Activated gamma-delta T cell (primary cell): ENCODE results near the gene CPA1.

ENCODE experiments used
- DNase-seq: peaks from one replicate; lab custom pipeline; 2025; lab: John Stamatoyannopoulos, UW
- total RNA-seq, 2 donors: gene quantifications; one replicate each; lab custom pipeline; 2026; lab: John Stamatoyannopoulos, UW

Gene CPA1
- 0 reads per million in 2 donors for total RNA-seq

DNA sequence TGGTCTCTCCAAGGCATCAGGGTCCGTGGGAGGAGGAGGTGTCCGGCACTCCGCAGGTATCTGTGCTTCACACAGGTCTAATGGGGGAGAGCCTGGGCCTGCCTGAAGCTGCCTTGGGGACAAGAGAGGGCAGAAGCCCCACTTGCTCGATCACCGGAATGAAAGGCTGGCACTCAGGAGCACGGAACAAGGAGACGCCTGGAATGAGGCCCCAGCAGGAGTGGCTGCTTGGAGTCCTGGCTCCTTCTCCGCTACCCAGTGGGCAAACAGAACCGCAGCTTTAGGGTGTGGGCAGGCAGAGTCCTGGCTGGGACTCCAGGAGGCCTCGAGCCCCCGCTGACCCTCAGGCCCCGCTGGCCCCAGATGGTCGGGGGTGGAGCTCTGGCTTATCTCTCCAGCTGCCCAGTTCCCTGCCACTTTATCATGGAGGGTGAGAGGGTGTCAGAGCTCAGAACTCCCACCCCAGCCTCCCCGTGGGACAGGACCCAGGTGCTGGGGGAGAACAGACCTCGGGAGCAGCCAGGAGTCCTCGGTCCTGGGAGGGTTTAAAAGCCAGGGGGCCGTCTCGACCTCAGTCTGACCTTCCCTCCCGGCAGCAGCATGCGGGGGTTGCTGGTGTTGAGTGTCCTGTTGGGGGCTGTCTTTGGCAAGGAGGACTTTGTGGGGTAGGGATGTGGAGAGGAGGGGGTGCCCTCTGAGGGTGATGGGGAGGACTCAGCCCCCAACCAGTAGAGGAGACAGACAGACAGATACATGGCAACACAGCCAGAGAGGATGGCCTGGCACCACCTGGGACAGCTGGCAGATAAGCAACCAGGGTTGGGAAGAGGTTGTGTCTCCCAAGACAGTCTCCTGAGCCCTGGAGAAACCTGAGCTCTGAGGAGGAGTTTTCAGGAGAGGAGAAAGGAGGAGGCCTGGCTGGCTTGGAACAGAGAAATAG lies at the start of gene CPA1:
TSS of gene CPA1 (plus strand) at position 574 of the 940 bp plus-strand sequence. CDS start at position 601, 27 bp downstream.
- DNase-seq: no peak

GRCh38 chr7:130332259-130333053 lies 47.8 kb upstream of the CPA1 start:
- no peak for DNase-seq

GRCh38 chr7:130333832-130334231 lies 46.5 kb upstream of the CPA1 start:
- DNase-seq: no peak

DNA sequence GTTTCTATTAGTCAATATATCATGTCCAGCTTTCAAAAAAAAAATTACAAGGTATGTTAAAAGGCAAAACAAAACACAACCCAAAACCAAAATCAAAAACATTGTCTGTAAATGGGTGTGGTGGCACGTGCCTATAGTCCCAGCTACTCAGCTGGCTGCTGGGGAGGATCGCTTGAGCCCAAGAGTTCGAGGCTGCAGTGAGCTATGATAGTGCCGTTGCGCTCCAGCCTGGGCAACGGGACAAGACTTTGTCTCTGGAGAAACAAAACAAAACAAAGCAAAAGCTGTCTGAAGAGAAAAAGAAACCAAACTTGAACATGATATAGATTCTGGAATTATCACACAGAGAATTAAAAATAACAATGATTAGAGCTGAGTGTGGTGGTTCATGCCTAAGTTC lies 46.0 kb upstream of the CPA1 start:
- DNase-seq: no peak

GRCh38 chr7:130337410-130337971 lies 42.8 kb upstream of the CPA1 start:
- DNase-seq: no peak

DNA sequence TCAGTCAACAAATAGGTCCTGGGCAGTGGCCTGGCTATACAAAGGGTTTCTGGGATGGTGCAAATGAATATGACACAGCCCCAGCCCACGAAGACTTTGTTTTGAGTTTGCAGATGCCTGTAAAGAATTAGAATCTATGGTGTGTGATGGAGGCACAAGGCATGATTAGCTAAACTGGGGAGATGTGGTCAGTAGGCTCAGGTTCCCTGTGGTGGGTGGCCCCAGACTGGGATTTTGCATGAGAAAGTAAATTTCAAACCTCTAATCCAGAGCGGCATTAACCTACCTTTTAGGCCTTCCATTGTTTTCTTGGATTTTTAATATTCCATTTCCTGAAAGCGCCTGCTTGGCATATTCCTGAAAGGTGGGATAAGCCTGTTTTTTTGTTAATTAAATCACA lies 42.1 kb upstream of the CPA1 start:
- no peak for DNase-seq

DNA sequence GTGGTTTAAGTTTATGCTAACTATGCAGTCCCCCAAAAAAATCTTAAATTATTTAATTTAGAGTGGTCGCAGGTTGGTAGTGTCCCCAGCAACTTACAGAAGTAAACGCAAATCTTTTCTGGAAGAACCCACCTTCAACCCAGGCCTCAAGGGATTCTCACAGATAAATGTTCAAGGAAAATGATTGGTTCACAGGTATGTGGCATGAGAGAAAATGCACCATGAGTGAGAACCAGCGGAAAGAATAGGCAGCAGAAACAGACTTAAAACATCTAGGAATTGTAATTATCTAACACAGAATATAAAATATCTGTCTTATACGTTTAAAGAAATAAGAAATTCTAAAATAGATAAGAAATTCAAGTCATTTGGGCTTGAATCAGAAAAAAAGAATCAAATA lies 38.4 kb upstream of the CPA1 start:
- DNase-seq: no peak

DNA sequence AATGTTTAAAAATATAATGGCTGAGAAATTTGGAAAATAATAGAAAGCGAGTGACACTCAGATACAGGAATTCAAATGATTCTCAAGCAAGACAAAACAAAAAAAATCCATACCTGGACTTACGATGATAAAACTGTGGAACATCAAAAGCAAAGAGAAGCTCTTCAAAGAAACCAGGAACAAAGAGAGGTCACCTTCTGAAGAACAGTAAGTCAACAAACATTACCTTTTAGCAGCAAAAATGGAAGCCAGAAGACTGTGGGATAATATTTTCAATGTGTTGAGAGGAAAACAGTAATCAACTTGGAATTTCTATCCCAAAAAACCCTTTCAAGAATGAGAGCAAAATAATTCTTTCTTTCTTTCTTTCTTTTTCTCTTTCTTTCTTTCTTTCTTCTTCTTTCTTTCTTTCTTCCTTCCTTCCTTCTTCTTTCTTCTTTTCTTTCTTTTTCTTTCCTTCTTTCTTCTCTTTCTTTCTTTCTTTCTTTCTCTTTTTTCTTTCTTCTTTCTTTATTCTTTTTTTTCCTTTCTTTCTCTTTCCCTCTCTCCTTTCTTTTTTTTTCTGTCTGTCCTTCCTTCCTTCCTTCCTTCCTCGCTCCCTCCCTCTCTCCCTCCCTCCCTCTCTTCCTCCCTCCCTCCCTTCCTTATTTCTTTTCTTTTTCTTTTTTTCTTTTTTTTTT lies 37.5 kb upstream of the CPA1 start:
- DNase-seq: no peak

DNA sequence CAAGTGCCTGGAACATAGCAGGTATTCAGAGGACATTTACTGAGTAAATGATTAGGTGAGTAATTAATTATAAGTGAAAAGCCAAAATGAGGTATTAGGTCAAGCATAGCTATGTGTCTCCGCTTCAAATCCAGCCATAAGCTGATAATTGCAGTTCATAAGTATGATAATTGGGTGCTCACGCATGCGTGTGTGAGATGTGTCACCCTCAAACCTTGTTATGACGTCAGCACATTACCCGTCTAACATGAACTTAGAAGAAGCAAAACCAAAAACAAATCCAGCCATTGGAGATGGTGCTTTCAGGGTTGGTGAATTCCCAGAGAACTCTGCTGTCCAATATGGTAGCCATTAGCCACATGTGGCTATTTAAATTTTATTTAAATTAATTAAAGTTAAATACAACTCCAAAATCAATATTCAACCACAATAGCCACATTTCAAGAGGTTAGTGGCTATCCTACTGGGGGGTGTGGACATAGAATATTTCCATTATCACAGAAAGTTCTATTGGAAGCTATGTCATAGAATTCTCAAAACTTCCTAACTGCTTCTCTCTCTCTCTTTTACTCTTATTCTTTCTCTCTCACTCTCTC lies 35.9 kb upstream of the CPA1 start, which contains the start of gene CPA5:
TSS of gene CPA5 (plus strand) at position 546 of the 596 bp plus-strand sequence. CDS start 1,670 bp downstream, outside the sequence.
- DNase-seq: no peak

- DNase-seq: no peak
Measured at GRCh38 chr7:130345136-130345535, 35.2 kb upstream of the CPA1 start.

- no peak for DNase-seq
Measured at GRCh38 chr7:130345725-130346124, 34.6 kb upstream of the CPA1 start.

GRCh38 chr7:130346177-130346905 lies 34.0 kb upstream of the CPA1 start:
- no peak for DNase-seq

DNA sequence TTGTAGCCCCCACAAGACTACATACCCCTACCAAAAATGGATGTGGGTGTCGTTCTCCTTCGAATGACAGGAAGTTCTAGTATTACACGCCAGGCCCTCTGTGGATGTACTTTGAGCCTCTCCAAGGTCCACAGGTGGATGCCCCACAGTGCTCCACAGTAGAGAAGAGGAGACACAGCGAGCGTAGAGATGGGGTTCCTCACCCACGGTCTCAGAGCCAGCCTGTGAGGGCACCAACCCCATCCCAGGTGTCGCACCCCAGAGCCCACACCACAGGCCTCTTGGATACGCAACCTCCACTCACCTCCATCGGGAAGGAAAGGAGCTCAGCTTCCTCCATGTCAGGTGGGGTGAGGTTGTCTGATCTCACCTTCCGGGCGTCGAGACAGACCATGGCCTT lies 33.4 kb upstream of the CPA1 start:
- DNase-seq: no peak

DNA sequence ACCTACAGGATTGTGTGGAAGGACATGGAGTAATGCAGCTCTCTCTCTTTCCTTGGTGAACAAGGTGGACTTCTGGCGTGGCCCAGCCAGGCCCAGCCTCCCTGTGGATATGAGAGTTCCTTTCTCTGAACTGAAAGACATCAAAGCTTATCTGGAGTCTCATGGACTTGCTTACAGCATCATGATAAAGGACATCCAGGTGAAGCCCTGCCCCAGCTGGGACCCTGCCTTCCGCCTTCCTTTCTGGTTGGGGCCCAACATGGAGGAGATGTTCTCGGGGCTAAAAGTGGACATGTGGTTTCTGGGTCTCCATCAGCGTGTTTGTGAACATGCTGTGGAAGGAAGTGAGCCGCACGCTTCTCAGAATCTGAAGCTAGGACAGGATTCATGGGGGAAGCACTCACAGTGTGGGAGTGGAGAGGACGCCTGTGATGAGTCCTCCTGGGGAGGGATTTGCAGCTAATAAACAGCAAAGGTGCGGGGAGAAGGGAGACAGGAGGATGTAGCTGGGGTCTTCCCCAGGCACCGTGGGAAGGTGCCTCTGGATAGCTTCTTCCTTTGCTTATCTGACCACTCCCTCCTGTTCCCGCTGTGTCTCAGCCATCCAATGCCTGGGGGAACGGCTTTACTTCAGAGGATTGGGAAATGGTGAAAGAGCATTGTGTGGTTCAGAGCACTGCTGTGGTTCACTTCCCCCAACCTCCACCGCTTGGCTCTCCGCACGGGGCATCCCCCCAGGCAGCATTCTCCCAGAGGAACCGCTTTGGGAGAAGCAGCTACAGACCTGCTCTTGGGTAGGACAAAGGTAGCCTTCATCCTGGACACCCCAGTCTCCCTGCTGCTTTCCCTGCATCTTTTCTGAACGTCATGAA lies 30.1 kb upstream of the CPA1 start:
- DNase-seq: no peak

DNA sequence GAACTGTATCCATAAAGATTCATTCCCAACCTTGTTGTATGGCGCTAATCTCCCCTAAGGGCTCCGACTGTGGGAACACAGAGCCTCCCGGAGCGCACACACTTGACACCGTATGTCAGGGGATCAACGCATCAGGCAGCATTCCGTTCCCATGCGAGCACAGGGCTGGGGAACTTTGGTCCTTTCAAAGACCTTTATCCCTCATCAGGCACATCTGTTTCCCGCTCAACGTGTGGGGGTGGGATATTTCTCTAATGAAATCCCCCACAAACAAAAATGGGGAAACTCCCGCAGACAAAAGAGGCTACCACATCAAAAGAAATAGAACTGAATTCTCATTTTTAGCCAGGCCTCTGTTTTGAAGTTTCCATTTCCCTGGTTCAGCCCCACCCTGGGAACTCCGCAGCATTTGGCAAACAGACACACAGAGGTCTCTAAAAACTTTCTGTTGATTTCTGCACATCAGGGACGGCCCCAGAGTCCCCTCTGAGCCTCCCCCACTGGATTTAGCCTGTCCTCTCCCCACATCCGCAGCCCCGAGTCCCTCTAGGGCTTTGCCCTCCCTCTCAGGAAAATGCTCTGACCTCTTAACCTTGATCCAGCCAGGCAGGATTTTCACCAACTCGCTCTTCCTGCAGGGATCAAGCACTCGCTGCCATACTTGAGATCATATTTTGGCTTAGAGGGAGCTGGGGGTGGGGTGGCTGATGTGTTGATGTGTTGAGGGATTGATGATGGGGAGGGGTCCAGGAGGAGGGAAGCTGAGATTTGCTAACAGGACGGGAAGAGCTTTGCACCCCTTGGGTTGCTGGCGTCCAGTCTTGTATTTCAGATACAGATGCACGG lies 29.1 kb upstream of the CPA1 start:
- DNase-seq: no peak

GRCh38 chr7:130351791-130352090 lies 28.6 kb upstream of the CPA1 start:
- DNase-seq: no peak

DNA sequence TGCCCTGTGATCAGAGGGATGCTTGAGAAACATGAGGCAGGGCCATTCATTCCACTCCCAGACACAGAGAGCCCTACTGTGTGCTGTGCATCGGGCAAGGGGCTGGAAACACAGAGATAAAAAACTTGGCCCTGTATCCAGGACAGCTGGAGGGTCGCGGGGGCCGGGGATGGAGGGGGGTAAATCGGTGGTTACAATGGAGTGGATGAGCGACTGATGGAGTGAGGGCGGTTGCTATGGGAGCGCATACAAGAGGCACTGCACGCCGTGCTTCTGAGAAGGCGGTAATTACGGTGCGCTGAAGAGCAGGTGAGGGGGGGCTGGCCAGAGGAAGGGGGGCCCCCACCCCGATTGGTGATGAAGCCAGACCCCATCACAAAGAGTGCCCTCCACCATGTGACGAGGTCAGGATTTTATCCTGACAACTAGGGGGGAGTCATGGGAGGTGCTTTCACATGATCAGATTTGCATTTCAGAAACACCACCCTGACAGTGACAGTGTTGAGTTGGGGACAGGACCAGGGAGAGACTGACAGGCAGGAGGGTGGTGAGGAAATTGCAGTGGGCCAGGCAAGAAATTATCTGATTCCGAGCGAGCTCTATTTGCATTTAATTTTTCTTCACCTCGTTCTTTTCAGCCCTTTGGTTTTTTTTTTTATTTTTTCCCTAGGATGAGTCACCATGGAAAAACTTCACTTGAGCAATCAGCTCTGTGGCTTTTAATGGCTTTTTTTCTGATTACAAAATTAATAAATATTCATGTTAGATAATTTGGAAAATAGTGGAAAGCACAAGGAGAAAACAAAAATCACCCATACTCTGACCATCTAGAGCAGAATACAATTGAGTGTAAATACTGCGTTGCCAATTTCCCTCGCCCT lies 27.9 kb upstream of the CPA1 start:
- DNase-seq: no peak

DNA sequence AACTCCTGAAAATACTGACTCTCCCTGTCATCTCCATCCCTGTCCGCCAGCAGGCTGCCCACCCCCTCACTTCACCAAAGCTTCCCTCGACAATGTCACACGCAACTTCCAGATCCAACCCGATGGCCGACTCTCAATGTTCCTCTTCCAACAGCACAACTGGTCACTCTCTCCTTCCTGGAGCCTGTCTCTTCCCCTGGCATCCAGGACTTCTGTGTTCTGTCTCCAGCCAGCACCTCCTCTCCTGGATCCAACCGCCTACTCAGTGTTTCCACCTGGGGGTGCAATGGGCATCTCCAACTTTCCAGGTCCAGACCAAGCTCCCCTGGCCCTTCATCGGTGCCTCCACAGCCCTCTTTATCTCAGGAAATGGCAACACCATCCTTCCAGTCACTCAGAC lies 27.1 kb upstream of the CPA1 start:
- no peak for DNase-seq
